ENCODE results near the gene CPB2.

CPB2 gene

GRCh38 chr13:46121033-46121432 is 16.2 kb upstream of the CPB2 start:
- H3K4me1 Mint-ChIP-seq (ENCODE audit: low read depth): peaks cover 32% of the 10 kb centered on the region
- H3K36me3 Mint-ChIP-seq (ENCODE audit: low read depth): peaks cover 7% of the 10 kb centered on the region
- H3K9me3 Mint-ChIP-seq: no peaks in the 10 kb centered on the region
- DNase-seq: no peak
- no peak overlapping the region for H3K27ac Mint-ChIP-seq
- H3K27me3 Mint-ChIP-seq: no peaks in the 10 kb centered on the region
- H3K4me3 Mint-ChIP-seq: no peak overlapping the region

DNA sequence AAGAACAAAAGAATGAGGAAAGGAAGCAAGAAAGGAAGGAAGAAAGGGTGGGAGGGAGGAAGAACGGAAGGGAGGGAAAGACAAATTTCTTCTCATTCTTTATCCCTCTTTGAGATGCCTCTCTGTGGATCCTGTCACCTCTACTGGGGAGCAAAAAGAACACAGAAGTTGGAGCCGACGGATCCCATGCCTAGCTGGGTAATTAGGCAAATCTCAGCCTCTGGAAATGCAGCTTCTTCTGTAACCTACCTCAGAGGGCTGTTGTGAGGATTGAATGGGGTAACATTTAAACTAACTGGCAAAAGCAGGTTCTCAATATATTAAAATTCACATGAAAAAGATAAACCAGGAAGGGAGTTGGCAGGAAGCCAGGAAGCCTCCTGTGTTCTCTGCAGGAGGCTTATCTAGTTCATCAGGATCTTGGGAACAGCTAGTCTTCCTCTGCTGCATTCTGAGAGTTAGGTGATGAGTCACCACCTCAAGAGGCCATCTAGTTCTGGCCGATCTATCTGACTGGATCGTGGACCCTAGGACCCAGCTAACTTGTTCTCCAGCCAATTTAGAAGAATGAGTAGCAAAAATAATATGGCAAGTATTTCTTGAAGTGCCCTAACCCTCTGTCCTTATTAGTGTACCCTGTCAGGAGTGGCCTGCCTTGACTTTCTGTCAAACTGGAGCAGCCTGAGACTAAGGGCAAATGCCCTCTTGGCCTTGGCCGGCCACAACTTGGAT is 15.2 kb upstream of the CPB2 start:
- Mint-ChIP-seq H3K4me1 (ENCODE audit: low read depth) (peaks cover 23% of the 10 kb centered on the region), H3K36me3 (ENCODE audit: low read depth) (no peaks in the 10 kb centered on the region), H3K9me3 (no peaks in the 10 kb centered on the region), H3K27ac (no peak overlapping the region), H3K27me3 (no peaks in the 10 kb centered on the region), H3K4me3 (no peak overlapping the region)
- DNase-seq: no peak

- Mint-ChIP-seq H3K9me3 (no peaks in the 10 kb centered on the region), H3K27me3 (peaks cover 6% of the 10 kb centered on the region), H3K27ac (no peak overlapping the region), H3K4me3 (no peak overlapping the region), H3K36me3 (ENCODE audit: low read depth) (no peaks in the 10 kb centered on the region), H3K4me1 (ENCODE audit: low read depth) (peaks cover 3% of the 10 kb centered on the region)
- no peak for DNase-seq
Measured at GRCh38 chr13:46116653-46117502, 12.0 kb upstream of the CPB2 start.

GRCh38 chr13:46114613-46115012 is 9.8 kb upstream of the CPB2 start:
- DNase-seq: no peak
- H3K4me3 Mint-ChIP-seq: no peak overlapping the region
- H3K27ac Mint-ChIP-seq: no peak overlapping the region
- H3K4me1 Mint-ChIP-seq (ENCODE audit: low read depth): no peaks in the 10 kb centered on the region
- no peaks in the 10 kb centered on the region for H3K36me3 Mint-ChIP-seq (ENCODE audit: low read depth)
- H3K9me3 Mint-ChIP-seq: no peaks in the 10 kb centered on the region
- H3K27me3 Mint-ChIP-seq: peaks cover 14% of the 10 kb centered on the region

DNA sequence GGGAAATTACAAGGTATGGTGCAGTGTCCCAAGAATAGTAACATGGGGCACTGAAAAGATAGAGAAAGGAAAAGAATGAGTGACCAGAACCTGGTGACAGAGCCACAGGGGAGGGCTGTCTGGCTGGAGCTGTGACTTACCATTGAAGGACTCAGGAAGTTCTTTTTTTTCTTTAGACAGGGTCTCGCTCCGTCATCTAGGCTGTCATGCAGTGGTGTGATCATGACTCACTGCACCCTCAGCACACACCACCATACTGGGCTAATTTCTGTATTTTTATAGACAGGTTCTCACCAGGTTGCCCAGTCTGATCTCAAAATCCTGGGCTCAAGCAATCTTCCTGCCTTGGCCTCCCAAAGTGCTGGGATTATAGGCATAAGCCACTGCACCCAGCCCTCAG is 8.8 kb upstream of the CPB2 start:
- Mint-ChIP-seq H3K4me3 (no peak overlapping the region), H3K36me3 (ENCODE audit: low read depth) (no peaks in the 10 kb centered on the region), H3K27me3 (peaks cover 17% of the 10 kb centered on the region), H3K9me3 (no peaks in the 10 kb centered on the region), H3K27ac (no peak overlapping the region), H3K4me1 (ENCODE audit: low read depth) (no peaks in the 10 kb centered on the region)
- DNase-seq: no peak

GRCh38 chr13:46111151-46111550 is 6.3 kb upstream of the CPB2 start:
- Mint-ChIP-seq H3K27ac (no peak overlapping the region), H3K4me1 (ENCODE audit: low read depth) (peaks cover 8% of the 10 kb centered on the region), H3K36me3 (ENCODE audit: low read depth) (no peaks in the 10 kb centered on the region), H3K27me3 (peaks cover 20% of the 10 kb centered on the region), H3K4me3 (no peak overlapping the region), H3K9me3 (no peaks in the 10 kb centered on the region)
- DNase-seq: no peak

- Mint-ChIP-seq H3K27me3 (peaks cover 20% of the 10 kb centered on the region), H3K27ac (no peak overlapping the region), H3K9me3 (no peaks in the 10 kb centered on the region), H3K4me3 (no peak overlapping the region), H3K4me1 (ENCODE audit: low read depth) (peaks cover 8% of the 10 kb centered on the region), H3K36me3 (ENCODE audit: low read depth) (no peaks in the 10 kb centered on the region)
- DNase-seq: no peak
Measured at GRCh38 chr13:46109451-46109850, 4.6 kb upstream of the CPB2 start.

DNA sequence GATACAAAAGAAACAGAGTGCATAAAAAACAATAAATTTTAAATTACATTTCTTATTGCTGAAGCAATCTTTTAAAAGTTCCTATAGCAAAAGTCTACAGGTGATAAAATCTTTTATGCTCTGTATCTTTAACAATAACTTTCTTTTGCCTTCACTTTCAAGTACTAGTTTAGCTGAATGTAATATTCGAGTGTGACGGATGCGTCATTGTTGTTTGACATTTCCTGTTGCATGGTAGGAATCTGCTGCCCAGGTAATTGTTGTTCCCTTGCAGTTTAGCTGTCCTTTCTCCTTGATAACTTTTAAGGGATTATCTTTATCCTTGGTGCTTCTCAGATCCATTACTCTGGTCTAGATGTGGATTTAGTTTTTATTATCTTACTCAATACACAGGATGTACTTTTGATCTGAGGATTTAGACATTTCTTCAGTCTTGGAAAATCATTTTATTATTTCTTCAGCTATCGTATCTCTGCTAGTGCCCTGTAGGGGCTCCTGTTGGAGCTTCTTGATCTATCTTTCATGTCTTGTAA is 2.1 kb upstream of the CPB2 start:
- Mint-ChIP-seq H3K4me3 (no peak overlapping the region), H3K9me3 (no peaks in the 10 kb centered on the region), H3K4me1 (ENCODE audit: low read depth) (peaks cover 8% of the 10 kb centered on the region), H3K36me3 (ENCODE audit: low read depth) (no peaks in the 10 kb centered on the region), H3K27ac (no peak overlapping the region), H3K27me3 (peaks cover 14% of the 10 kb centered on the region)
- DNase-seq: no peak

DNA sequence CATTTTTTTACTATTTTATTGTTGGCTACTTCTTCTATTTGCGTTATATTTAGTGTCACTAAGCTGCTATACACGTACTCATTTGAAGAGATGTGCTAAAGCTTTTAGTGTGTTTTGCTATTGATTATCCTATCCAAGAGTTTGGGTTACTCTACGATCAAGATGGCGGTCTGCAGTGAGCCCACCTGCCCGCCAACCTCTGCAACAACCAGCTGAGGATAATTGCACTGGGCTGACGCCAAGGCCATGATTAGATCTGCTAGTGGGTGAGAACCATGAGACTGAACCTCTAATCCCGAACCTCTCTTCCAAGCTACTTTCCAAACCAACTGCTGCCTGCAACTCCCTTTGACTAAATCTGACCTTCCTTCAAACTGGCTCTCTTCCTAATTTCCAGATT is 1.8 kb downstream of the CPB2 start:
- H3K27me3 Mint-ChIP-seq: no peaks in the 10 kb centered on the region
- H3K4me1 Mint-ChIP-seq (ENCODE audit: low read depth): peaks cover 8% of the 10 kb centered on the region
- no peak for DNase-seq
- no peaks in the 10 kb centered on the region for H3K9me3 Mint-ChIP-seq
- H3K4me3 Mint-ChIP-seq: no peak overlapping the region
- no peaks in the 10 kb centered on the region for H3K36me3 Mint-ChIP-seq (ENCODE audit: low read depth)
- H3K27ac Mint-ChIP-seq: no peak overlapping the region

GRCh38 chr13:46102255-46102605 is 2.6 kb downstream of the CPB2 start:
- Mint-ChIP-seq H3K36me3 (ENCODE audit: low read depth) (no peaks in the 10 kb centered on the region), H3K4me3 (no peak overlapping the region), H3K27me3 (no peaks in the 10 kb centered on the region), H3K4me1 (ENCODE audit: low read depth) (peaks cover 5% of the 10 kb centered on the region), H3K27ac (no peak overlapping the region), H3K9me3 (no peaks in the 10 kb centered on the region)
- DNase-seq: no peak

- H3K4me1 Mint-ChIP-seq (ENCODE audit: low read depth): no peaks in the 10 kb centered on the region
- no peak overlapping the region for H3K27ac Mint-ChIP-seq
- no peak for DNase-seq
- no peaks in the 10 kb centered on the region for H3K36me3 Mint-ChIP-seq (ENCODE audit: low read depth)
- H3K27me3 Mint-ChIP-seq: peaks cover 3% of the 10 kb centered on the region
- no peaks in the 10 kb centered on the region for H3K9me3 Mint-ChIP-seq
- H3K4me3 Mint-ChIP-seq: no peak overlapping the region
Measured at GRCh38 chr13:46101484-46102254, 3.2 kb downstream of the CPB2 start.

DNA sequence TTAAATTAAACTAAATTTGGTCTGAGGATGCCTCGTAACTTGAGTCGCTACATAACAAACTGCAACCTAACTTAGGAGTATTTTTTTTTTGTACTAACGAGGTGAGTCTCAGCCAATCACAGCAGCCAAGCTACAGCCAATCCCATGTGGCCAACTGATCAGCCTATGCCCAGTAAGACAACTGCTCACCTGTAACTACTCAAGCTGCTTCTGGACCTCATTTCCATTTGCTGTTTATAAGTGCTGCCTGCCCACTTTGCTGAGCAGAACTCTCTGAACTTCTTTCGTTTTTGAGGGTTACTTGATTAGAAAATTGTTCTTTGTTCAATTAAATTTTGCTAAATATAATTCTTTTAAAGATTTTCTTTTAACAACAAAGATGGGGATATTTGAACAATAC is 3.8 kb downstream of the CPB2 start:
- Mint-ChIP-seq H3K4me1 (ENCODE audit: low read depth) (no peaks in the 10 kb centered on the region), H3K27ac (no peak overlapping the region), H3K9me3 (no peaks in the 10 kb centered on the region), H3K27me3 (peaks cover 7% of the 10 kb centered on the region), H3K4me3 (no peak overlapping the region), H3K36me3 (ENCODE audit: low read depth) (no peaks in the 10 kb centered on the region)
- no peak for DNase-seq

GRCh38 chr13:46100191-46100815 is 4.5 kb downstream of the CPB2 start:
- H3K4me1 Mint-ChIP-seq (ENCODE audit: low read depth): no peaks in the 10 kb centered on the region
- no peak overlapping the region for H3K27ac Mint-ChIP-seq
- no peak overlapping the region for H3K4me3 Mint-ChIP-seq
- H3K36me3 Mint-ChIP-seq (ENCODE audit: low read depth): no peaks in the 10 kb centered on the region
- DNase-seq: no peak
- H3K9me3 Mint-ChIP-seq: no peaks in the 10 kb centered on the region
- H3K27me3 Mint-ChIP-seq: peaks cover 7% of the 10 kb centered on the region

- H3K9me3 Mint-ChIP-seq: no peaks in the 10 kb centered on the region
- no peak overlapping the region for H3K27ac Mint-ChIP-seq
- peaks cover 13% of the 10 kb centered on the region for H3K27me3 Mint-ChIP-seq
- H3K4me1 Mint-ChIP-seq (ENCODE audit: low read depth): no peaks in the 10 kb centered on the region
- no peak overlapping the region for H3K4me3 Mint-ChIP-seq
- no peaks in the 10 kb centered on the region for H3K36me3 Mint-ChIP-seq (ENCODE audit: low read depth)
- DNase-seq: no peak
Measured at GRCh38 chr13:46097663-46098062, 7.2 kb downstream of the CPB2 start.
